ENCODE results near the gene OSBPL7.

The OSBPL7 gene

GRCh38 chr17:47760409-47761140 is 61.0 kb downstream of the OSBPL7 start:
- no peak for DNase-seq

DNA sequence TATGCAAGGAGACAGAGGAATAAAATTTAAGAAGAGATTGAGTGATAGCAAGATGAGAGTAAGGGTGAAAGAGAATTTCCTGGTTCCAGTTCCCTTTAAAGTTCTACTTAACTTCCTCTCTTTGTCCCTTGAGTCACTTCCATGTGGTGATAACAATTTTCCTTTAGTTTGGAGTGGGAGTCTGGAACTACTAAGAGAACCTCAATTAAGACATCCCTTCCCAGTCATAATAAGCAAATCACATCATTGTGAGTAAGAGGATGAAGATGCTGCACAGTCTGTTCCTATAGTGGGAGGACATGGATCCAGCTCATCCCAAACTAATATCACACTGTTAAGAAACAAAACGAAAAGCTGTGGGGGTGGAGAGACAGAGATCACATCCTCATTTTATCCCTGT is 64.2 kb downstream of the OSBPL7 start:
- DNase-seq = no peak
